ENCODE measurements around the gene CACNA1F. TPM values are rescaled to one million over a fixed set of nuclear protein-coding genes. Genes with fewer than 3 reads are reported as not detected.

CACNA1F gene
- total RNA-seq, 1 donor from 2014 or later = 4.9 TPM

DNA sequence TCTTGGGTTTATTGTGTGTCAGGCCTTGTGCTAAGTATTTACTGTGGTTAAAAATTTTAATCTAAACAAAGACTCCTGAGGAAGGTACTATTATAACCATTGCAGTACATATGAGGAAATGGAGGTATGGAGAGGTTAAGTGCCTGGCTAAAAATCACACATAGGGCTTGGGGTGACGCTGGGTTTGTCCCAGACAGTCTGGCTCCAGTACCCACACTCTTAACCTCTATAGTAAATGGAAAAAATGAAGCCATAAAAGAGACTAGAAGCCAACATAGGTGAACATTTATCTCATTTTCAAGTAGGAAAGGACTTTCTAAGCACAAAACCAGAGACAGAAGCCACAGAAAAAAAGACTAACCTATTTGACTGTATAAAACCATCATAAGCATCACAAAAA is 29.5 kb upstream of the CACNA1F start:
- Mint-ChIP-seq H3K36me3 (no peaks in the 10 kb centered on the region), H3K4me1 (no peaks in the 10 kb centered on the region), H3K9me3 (peaks cover 11% of the 10 kb centered on the region), H3K27ac (no peak overlapping the region), H3K4me3 (no peak overlapping the region), H3K27me3 (ENCODE audit: insufficient read depth, low read depth) (peaks cover 11% of the 10 kb centered on the region)
- H3K9ac ChIP-seq = no peak overlapping the region
- no peaks in the 10 kb centered on the region for H3K4me1 ChIP-seq
- H4K20me1 ChIP-seq (ENCODE audit: low read depth) = no peaks in the 10 kb centered on the region
- H2AFZ ChIP-seq (replicated peaks) = no peak overlapping the region
- no peaks in the 10 kb centered on the region for H3K36me3 ChIP-seq
- no peaks in the 10 kb centered on the region for H3F3A ChIP-seq (ENCODE audit: low read depth)
- no peak overlapping the region for H3K27ac ChIP-seq
- no peak for DNase-seq (ENCODE audit: low spot score)
- no peaks in the 10 kb centered on the region for H3K9me3 ChIP-seq (ENCODE audit: low read depth)
- no peaks in the 10 kb centered on the region for H3K79me2 ChIP-seq (ENCODE audit: low read depth)
- no peak overlapping the region for H3K4me3 ChIP-seq
- H3K4me2 ChIP-seq = no peak overlapping the region
- TF ChIP-seq, protein P1, sequence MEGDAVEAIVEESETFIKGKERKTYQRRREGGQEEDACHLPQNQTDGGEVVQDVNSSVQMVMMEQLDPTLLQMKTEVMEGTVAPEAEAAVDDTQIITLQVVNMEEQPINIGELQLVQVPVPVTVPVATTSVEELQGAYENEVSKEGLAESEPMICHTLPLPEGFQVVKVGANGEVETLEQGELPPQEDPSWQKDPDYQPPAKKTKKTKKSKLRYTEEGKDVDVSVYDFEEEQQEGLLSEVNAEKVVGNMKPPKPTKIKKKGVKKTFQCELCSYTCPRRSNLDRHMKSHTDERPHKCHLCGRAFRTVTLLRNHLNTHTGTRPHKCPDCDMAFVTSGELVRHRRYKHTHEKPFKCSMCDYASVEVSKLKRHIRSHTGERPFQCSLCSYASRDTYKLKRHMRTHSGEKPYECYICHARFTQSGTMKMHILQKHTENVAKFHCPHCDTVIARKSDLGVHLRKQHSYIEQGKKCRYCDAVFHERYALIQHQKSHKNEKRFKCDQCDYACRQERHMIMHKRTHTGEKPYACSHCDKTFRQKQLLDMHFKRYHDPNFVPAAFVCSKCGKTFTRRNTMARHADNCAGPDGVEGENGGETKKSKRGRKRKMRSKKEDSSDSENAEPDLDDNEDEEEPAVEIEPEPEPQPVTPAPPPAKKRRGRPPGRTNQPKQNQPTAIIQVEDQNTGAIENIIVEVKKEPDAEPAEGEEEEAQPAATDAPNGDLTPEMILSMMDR (IDR thresholded peaks at IDR 0.05) = no peak
- no peak for TF ChIP-seq EZH2phosphoT487 (IDR thresholded peaks at IDR 0.05)
- no peak for TF ChIP-seq EZH2 (IDR thresholded peaks at IDR 0.05)
- H3K27me3 ChIP-seq = no peaks in the 10 kb centered on the region

DNA sequence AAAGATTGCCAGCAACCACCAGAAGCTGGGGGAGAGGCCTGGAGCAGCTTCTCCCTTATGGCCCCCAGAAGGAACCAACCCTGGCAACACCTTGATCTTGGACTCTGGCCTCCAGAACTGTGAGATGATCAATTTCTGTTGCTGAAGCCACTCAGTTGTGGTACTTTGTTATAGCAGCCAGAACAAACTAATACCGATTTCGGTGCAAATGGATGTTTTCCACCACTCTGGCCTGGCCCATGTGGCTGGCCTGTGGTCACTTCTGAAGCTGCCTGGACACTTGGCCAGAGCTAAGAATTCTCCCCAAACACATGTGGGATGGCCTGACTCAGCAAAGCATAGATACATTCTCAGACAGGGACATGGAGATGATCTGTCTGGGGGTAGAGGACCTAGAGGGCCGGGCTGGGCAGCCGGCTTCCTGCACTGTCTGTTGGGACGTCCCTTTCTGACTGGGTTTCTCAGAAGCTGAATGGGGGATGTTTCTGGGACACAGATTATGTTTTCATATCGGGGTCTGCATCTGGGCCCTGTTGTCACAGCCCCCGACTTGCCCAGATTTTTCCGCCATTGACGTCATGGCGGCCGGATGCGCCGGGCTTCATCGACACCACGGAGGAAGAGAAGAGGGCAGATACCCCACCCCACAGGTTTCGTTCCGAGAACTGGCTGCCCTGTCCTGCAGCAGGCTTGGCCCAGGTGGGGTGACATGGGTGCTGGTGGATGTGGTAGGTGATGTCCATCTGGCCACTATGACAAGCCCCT is 27.3 kb upstream of the CACNA1F start:
- H3K4me1 Mint-ChIP-seq = no peaks in the 10 kb centered on the region
- no peak overlapping the region for H3K4me3 Mint-ChIP-seq
- Histone ChIP-seq H3K27me3 (no peaks in the 10 kb centered on the region), H3F3A (ENCODE audit: low read depth) (no peaks in the 10 kb centered on the region), H3K27ac (no peak overlapping the region), H2AFZ (replicated peaks) (no peak overlapping the region), H3K4me1 (no peaks in the 10 kb centered on the region), H4K20me1 (ENCODE audit: low read depth) (no peaks in the 10 kb centered on the region), H3K9ac (no peak overlapping the region), H3K36me3 (no peaks in the 10 kb centered on the region), H3K4me3 (no peak overlapping the region), H3K9me3 (ENCODE audit: low read depth) (no peaks in the 10 kb centered on the region), H3K4me2 (no peak overlapping the region), H3K79me2 (ENCODE audit: low read depth) (no peaks in the 10 kb centered on the region)
- no peak for DNase-seq (ENCODE audit: low spot score)
- peaks cover 8% of the 10 kb centered on the region for H3K27me3 Mint-ChIP-seq (ENCODE audit: insufficient read depth, low read depth)
- TF ChIP-seq EZH2 (IDR thresholded peaks at IDR 0.05) (no peak), EZH2phosphoT487 (IDR thresholded peaks at IDR 0.05) (no peak)
- TF ChIP-seq, protein P1 (IDR thresholded peaks at IDR 0.05) = no peak
- H3K27ac Mint-ChIP-seq = no peak overlapping the region
- H3K36me3 Mint-ChIP-seq = no peaks in the 10 kb centered on the region
- peaks cover 16% of the 10 kb centered on the region for H3K9me3 Mint-ChIP-seq

DNA sequence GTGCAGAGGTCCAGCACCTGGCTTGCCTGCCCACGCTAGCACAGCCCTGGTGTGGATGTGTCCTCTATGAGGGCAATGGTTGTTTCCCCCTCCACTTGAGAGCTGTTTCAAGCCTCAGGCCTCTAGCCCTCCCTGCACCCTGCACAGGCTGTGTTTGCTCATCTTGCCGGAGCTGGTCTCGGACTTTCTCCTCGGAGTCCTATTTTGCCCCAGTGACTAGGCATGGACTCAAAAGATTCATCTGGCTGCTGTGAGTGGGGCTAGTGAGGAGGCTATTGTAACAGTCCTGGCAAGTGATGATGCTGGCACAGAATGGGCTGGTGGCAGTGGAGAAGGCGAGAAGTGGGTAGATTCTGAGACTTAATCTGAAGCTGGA is 25.6 kb upstream of the CACNA1F start:
- Histone ChIP-seq H3K9ac (no peak overlapping the region), H4K20me1 (ENCODE audit: low read depth) (no peaks in the 10 kb centered on the region), H2AFZ (replicated peaks) (no peak overlapping the region), H3K9me3 (ENCODE audit: low read depth) (no peaks in the 10 kb centered on the region), H3K27ac (no peak overlapping the region), H3K79me2 (ENCODE audit: low read depth) (no peaks in the 10 kb centered on the region), H3K4me3 (no peak overlapping the region), H3K27me3 (no peaks in the 10 kb centered on the region), H3K4me1 (no peaks in the 10 kb centered on the region), H3K4me2 (no peak overlapping the region), H3F3A (ENCODE audit: low read depth) (no peaks in the 10 kb centered on the region), H3K36me3 (no peaks in the 10 kb centered on the region)
- H3K36me3 Mint-ChIP-seq = no peaks in the 10 kb centered on the region
- no peak for DNase-seq (ENCODE audit: low spot score)
- no peaks in the 10 kb centered on the region for H3K4me1 Mint-ChIP-seq
- H3K27me3 Mint-ChIP-seq (ENCODE audit: insufficient read depth, low read depth) = peaks cover 8% of the 10 kb centered on the region
- peaks cover 16% of the 10 kb centered on the region for H3K9me3 Mint-ChIP-seq
- TF ChIP-seq EZH2 (IDR thresholded peaks at IDR 0.05) (no peak), EZH2phosphoT487 (IDR thresholded peaks at IDR 0.05) (no peak)
- TF ChIP-seq, protein P1 (IDR thresholded peaks at IDR 0.05) = no peak
- no peak overlapping the region for H3K27ac Mint-ChIP-seq
- H3K4me3 Mint-ChIP-seq = no peak overlapping the region
